ENCODE data around the gene ASTN2.

ASTN2 gene

DNA sequence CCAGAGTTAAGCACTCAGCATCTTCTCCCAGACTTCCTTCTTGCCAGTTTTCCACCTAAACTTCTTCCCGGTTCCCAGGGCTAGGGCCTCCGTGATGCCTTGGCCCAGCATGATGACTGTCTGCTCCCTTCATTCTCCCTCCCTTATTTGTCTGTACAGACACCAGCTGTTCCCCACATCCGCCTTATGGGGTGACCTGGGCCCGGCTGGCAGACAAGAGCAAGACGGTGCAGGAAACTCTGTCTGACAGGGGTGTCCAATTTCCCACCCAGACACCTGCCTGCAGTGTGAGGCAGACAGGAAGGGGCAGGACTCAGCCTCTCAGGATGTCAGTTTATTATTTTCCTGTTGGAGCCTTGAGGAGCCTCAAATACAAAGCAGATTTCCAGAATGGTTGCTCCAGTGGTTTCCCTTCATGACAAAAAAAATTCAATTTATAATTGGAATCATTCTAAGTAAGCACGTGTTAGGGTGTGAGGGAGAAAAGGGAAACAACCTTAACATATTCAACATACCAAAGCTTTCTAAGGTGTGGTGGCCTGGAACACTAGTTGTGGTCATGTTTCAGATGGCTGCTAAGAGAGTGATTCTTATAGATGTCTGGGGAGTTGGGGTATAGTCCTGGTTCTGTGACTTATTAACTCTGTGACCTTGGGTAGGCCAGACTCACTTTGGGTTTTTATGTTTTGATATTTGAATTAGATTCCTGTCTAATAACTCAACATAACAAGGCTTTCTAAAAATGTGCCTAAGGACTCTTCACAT is 1026.7 kb downstream of the ASTN2 start:
- no peak overlapping the region for H3K4me3 ChIP-seq (ENCODE audit: low read depth, low read length)
- no peak overlapping the region for H2AFZ ChIP-seq (ENCODE audit: low read length, unreplicated experiment)
- no peaks in the 10 kb centered on the region for H3K4me1 ChIP-seq (ENCODE audit: control insufficient read depth, insufficient read depth, low read length, unreplicated experiment)
- peaks cover 4% of the 10 kb centered on the region for H3K36me3 ChIP-seq (ENCODE audit: insufficient read depth, low read length)
- no peaks in the 10 kb centered on the region for H3K79me2 ChIP-seq (ENCODE audit: control insufficient read depth, insufficient read depth, low read length, unreplicated experiment)
- no peaks in the 10 kb centered on the region for H3K27me3 ChIP-seq (ENCODE audit: insufficient read depth, low read length)
- no peak overlapping the region for H3K27ac ChIP-seq (ENCODE audit: low read depth, low read length)

DNA sequence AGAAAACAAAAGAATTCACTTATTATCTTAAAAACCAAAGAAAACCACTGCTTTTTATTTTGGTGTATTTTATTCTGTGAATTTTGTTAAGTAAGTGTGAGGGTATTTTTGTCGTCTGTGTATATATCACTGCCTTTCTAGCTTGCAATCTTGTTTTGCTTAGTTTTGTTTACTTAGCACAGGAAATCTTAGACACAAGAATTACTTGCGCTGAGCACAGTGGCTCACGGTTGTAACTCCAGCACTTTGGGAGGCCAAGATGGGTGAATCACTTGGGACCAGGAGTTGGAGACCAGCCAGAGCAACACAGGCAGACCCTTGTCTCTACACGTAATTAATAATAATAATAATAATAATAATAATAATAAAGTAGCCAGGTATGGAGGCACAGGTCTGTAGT is 1030.9 kb downstream of the ASTN2 start:
- Histone ChIP-seq H3K4me3 (ENCODE audit: low read depth, low read length) (no peak overlapping the region), H3K27me3 (ENCODE audit: insufficient read depth, low read length) (no peaks in the 10 kb centered on the region), H2AFZ (ENCODE audit: low read length, unreplicated experiment) (no peak overlapping the region), H3K79me2 (ENCODE audit: control insufficient read depth, insufficient read depth, low read length, unreplicated experiment) (no peaks in the 10 kb centered on the region), H3K4me1 (ENCODE audit: control insufficient read depth, insufficient read depth, low read length, unreplicated experiment) (peaks cover 9% of the 10 kb centered on the region), H3K36me3 (ENCODE audit: insufficient read depth, low read length) (peaks cover 18% of the 10 kb centered on the region), H3K27ac (ENCODE audit: low read depth, low read length) (no peak overlapping the region)

DNA sequence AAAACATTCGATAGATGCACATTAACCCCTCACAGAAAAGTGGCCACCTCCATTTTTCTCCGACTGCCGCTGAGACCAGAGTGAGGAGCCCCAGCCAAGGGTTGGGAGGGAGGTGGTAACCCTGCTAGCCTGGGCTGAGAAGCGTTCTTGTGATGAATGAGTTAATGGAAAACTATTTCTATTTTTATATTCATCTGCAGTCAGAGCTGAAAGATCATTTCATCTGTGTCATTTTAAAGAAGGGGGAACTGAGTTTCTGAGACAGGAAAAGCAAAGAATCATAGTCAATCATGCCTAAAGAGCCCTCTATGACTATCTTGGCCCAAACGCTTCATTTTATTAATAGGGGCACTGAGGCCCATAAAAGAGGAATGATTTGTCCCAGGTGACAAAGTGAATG is 1031.7 kb downstream of the ASTN2 start:
- Histone ChIP-seq H3K27ac (ENCODE audit: low read depth, low read length) (no peak overlapping the region), H3K79me2 (ENCODE audit: control insufficient read depth, insufficient read depth, low read length, unreplicated experiment) (no peaks in the 10 kb centered on the region), H3K4me3 (ENCODE audit: low read depth, low read length) (no peak overlapping the region), H3K36me3 (ENCODE audit: insufficient read depth, low read length) (peaks cover 25% of the 10 kb centered on the region), H3K27me3 (ENCODE audit: insufficient read depth, low read length) (no peaks in the 10 kb centered on the region), H3K4me1 (ENCODE audit: control insufficient read depth, insufficient read depth, low read length, unreplicated experiment) (peaks cover 9% of the 10 kb centered on the region), H2AFZ (ENCODE audit: low read length, unreplicated experiment) (no peak overlapping the region)

DNA sequence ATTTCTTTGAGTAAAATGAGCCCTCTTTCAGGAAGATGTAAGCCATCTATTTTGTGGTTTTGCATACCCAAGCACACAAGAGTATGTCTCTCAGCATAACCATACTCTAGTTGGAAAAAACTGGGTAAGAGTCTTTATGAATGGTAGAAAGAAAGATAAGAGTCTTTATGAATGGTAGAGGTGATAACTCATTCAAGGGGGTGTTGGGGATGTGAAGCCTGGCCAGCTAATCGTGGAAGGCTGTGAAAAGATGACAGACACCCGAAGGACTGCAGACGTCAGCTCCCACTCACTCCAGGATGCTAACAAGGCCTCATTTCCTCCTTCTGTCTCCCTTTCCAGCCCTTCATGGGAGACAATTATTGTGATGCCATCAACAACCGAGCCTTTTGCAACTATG is 1032.8 kb downstream of the ASTN2 start:
- H3K27me3 ChIP-seq (ENCODE audit: insufficient read depth, low read length), result no peaks in the 10 kb centered on the region
- no peak overlapping the region for H3K27ac ChIP-seq (ENCODE audit: low read depth, low read length)
- no peak overlapping the region for H3K4me3 ChIP-seq (ENCODE audit: low read depth, low read length)
- H3K79me2 ChIP-seq (ENCODE audit: control insufficient read depth, insufficient read depth, low read length, unreplicated experiment), result no peaks in the 10 kb centered on the region
- peaks cover 20% of the 10 kb centered on the region for H3K4me1 ChIP-seq (ENCODE audit: control insufficient read depth, insufficient read depth, low read length, unreplicated experiment)
- H3K36me3 ChIP-seq (ENCODE audit: insufficient read depth, low read length), result peaks cover 30% of the 10 kb centered on the region
- H2AFZ ChIP-seq (ENCODE audit: low read length, unreplicated experiment), result no peak overlapping the region

DNA sequence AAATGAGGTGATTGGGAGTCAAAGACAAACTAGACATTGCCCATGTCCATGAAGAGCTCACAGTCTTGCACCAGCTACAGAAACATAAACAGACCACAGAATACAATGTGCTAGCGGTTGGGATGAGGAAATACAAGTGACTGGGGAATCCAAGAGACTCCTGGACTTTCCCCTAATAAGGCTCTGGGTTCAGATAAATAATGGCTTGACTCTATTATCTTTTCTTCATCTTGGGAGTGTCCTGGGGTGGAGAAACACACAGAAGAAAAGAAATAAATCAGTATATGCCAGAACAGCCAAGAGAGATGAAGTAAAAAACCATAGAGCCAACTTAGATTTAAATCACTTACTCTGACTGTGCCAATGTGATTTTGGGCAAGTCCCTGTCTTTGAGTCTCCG is 1033.5 kb downstream of the ASTN2 start:
- Histone ChIP-seq H2AFZ (ENCODE audit: low read length, unreplicated experiment) (no peak overlapping the region), H3K79me2 (ENCODE audit: control insufficient read depth, insufficient read depth, low read length, unreplicated experiment) (no peaks in the 10 kb centered on the region), H3K27me3 (ENCODE audit: insufficient read depth, low read length) (no peaks in the 10 kb centered on the region), H3K4me1 (ENCODE audit: control insufficient read depth, insufficient read depth, low read length, unreplicated experiment) (peaks cover 27% of the 10 kb centered on the region), H3K27ac (ENCODE audit: low read depth, low read length) (peak overlapping the region; percentile 26; the same call in 1 of the 2 replicates), H3K36me3 (ENCODE audit: insufficient read depth, low read length) (peaks cover 30% of the 10 kb centered on the region), H3K4me3 (ENCODE audit: low read depth, low read length) (no peak overlapping the region)

DNA sequence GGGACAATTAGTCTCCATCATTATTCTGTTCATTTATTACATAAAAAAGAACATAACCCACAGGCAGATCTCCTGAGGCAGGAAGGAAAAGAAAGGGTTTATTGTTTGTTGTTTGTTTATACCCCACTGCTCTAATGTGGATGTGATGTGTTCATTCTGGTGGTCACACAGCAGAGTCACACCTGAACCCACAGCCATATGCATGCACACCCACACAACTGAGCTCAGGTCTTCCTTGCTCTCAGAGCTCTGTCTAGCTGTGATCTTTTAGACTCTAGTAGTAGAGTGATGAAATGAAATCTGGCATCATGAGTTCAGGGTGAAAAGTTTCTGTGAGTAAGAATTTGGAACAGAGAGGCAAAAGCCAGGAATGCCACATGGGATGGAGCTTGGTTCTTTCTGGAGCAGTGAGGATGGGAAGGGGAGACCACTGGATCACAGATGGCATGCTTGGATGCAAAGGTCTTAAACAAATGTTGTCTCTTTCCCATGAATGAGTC is 1034.3 kb downstream of the ASTN2 start:
- Histone ChIP-seq H3K36me3 (ENCODE audit: insufficient read depth, low read length) (peaks cover 30% of the 10 kb centered on the region), H3K4me3 (ENCODE audit: low read depth, low read length) (no peak overlapping the region), H3K4me1 (ENCODE audit: control insufficient read depth, insufficient read depth, low read length, unreplicated experiment) (peaks cover 28% of the 10 kb centered on the region), H3K27me3 (ENCODE audit: insufficient read depth, low read length) (no peaks in the 10 kb centered on the region), H3K27ac (ENCODE audit: low read depth, low read length) (no peak overlapping the region), H2AFZ (ENCODE audit: low read length, unreplicated experiment) (no peak overlapping the region), H3K79me2 (ENCODE audit: control insufficient read depth, insufficient read depth, low read length, unreplicated experiment) (no peaks in the 10 kb centered on the region)

DNA sequence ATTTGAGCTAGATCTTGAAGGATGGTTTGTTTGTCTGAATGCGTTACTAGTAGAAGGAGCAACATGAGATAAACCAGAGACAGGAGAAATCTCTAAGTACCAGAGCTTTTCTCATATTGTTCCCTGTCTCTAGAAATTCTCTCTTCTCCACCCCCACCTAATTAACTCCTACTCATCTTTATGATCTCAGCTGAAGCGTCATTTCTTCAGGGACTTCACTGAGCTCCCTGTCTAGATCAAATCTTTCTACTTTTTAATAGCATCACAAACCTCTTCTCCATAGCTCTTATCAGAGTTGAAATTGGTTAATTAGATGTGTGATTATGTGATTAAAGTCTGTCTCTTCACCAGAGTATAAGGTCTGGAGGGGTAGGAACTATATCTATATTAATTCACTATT is 1035.0 kb downstream of the ASTN2 start:
- Histone ChIP-seq H3K79me2 (ENCODE audit: control insufficient read depth, insufficient read depth, low read length, unreplicated experiment) (no peaks in the 10 kb centered on the region), H3K4me1 (ENCODE audit: control insufficient read depth, insufficient read depth, low read length, unreplicated experiment) (peaks cover 28% of the 10 kb centered on the region), H3K4me3 (ENCODE audit: low read depth, low read length) (no peak overlapping the region), H3K27me3 (ENCODE audit: insufficient read depth, low read length) (no peaks in the 10 kb centered on the region), H3K36me3 (ENCODE audit: insufficient read depth, low read length) (peaks cover 32% of the 10 kb centered on the region), H3K27ac (ENCODE audit: low read depth, low read length) (no peak overlapping the region), H2AFZ (ENCODE audit: low read length, unreplicated experiment) (no peak overlapping the region)

DNA sequence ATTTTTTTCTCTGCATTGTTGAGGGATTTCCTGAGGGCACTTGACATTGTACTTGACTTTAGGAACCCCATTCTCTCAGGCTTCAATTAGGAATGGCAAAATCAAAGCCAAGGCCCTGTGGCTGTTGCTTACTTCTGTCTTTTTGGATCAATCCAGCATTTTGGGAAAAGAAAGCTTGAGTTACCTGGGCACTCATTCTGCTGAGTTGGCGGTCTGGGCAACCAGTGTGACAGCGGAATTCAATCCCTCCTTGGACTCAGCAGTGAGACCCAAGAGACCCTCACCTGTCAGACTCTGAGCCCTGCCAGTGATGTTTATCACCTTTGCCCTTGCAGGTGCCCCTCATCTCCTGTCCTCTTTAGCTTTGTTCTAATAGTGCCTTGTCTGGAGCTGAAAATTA is 1036.0 kb downstream of the ASTN2 start:
- H3K4me1 ChIP-seq (ENCODE audit: control insufficient read depth, insufficient read depth, low read length, unreplicated experiment), result peaks cover 28% of the 10 kb centered on the region
- H3K36me3 ChIP-seq (ENCODE audit: insufficient read depth, low read length), result peaks cover 35% of the 10 kb centered on the region
- no peaks in the 10 kb centered on the region for H3K27me3 ChIP-seq (ENCODE audit: insufficient read depth, low read length)
- H3K79me2 ChIP-seq (ENCODE audit: control insufficient read depth, insufficient read depth, low read length, unreplicated experiment), result no peaks in the 10 kb centered on the region
- H3K27ac ChIP-seq (ENCODE audit: low read depth, low read length), result no peak overlapping the region
- no peak overlapping the region for H3K4me3 ChIP-seq (ENCODE audit: low read depth, low read length)
- H2AFZ ChIP-seq (ENCODE audit: low read length, unreplicated experiment), result no peak overlapping the region

DNA sequence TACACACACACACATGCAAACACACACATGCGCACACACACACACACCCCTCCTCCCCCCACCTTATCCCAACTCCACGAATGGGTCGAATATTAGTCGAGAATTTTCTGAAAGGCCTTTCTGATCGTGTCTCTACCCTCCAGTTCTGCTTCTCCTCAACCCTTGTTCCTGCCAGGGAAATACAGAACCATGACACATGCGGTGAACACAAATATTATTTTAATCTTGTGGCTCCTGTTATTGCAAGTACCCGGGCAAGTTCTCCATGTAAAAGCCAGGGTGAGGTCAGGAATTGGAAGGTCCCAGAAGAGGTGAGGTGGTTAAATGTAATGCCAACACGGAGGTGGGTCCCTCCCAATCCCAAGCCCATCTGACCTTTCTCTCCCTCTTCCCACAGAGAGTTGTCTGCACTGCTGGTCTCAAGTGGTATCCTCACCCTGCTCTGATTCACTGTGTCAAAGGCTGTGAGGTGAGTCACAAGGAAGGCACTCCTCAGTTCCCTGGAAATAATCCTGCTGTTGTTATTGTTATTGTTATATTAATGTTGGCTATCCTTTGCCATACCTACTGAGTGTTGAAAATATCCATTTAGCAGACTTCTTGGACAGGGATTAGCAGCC is 1037.6 kb downstream of the ASTN2 start:
- Histone ChIP-seq H2AFZ (ENCODE audit: low read length, unreplicated experiment) (no peak overlapping the region), H3K4me1 (ENCODE audit: control insufficient read depth, insufficient read depth, low read length, unreplicated experiment) (peaks cover 28% of the 10 kb centered on the region), H3K27ac (ENCODE audit: low read depth, low read length) (peak overlapping the region; percentile 68), H3K79me2 (ENCODE audit: control insufficient read depth, insufficient read depth, low read length, unreplicated experiment) (no peaks in the 10 kb centered on the region), H3K27me3 (ENCODE audit: insufficient read depth, low read length) (no peaks in the 10 kb centered on the region), H3K4me3 (ENCODE audit: low read depth, low read length) (peak overlapping the region; percentile 31; the same call in 1 of the 2 replicates), H3K36me3 (ENCODE audit: insufficient read depth, low read length) (peaks cover 37% of the 10 kb centered on the region)
